ENCODE results near the gene ITPKB.

GRCh38 chr1:226622012-226622411 is 117.1 kb downstream of the ITPKB start:
- TF ChIP-seq MYC (IDR thresholded peaks at IDR 0.05; ENCODE audit: low read depth, low read length) (no peak), CTCF (IDR thresholded peaks at IDR 0.05; ENCODE audit: low read depth, low read length) (no peak)
